SK-N-SH treated with all-trans-retinoic acid at 6 μM for 48 hours (cell line): Measurements from ENCODE around the gene CD302.
A peak's percentile ranks its signal among the peaks of the same experiment; 100 is the strongest.

Experiments used
- ATAC-seq: fragments of 200-7000 bp; cut with Tn5 transposase; 3 replicates; pipeline ENCODE4 v1.9.1; 2020; ENCODE audit warnings: mild to moderate bottlenecking, moderate library complexity
- ARNTL ChIP-seq: fragments of 450-650 bp; formaldehyde crosslinking; IDR thresholded peaks from 2 replicates; pipeline ENCODE4 v1.5.0; 2020; ENCODE audit warnings: low read depth, mild to moderate bottlenecking, moderate library complexity, borderline replicate concordance
- BACH2 ChIP-seq: fragments of 250-450 bp; sonication (Bioruptor Pico); IDR thresholded peaks from 2 replicates; pipeline ENCODE4 v1.9.0; 2021; ENCODE audit warnings: mild to moderate bottlenecking, borderline replicate concordance
- CSDC2 ChIP-seq: fragments of 250-450 bp; sonication (Bioruptor Pico); IDR thresholded peaks from 2 replicates; pipeline ENCODE4 v1.5.0; 2020; ENCODE audit warnings: mild to moderate bottlenecking, moderate library complexity
- GLIS3 ChIP-seq: fragments of 250-450 bp; sonication (Bioruptor Pico); IDR thresholded peaks from 2 replicates; pipeline ENCODE4 v1.5.0; 2020; ENCODE audit warnings: mild to moderate bottlenecking, moderate library complexity
- ISL1 ChIP-seq: fragments of 250-450 bp; sonication (Bioruptor Pico); IDR thresholded peaks from 2 replicates; pipeline ENCODE4 v2.1.2; 2022; ENCODE audit warnings: mild to moderate bottlenecking, moderate library complexity
- OSR1 ChIP-seq: fragments of 250-450 bp; sonication (Bioruptor Pico); IDR thresholded peaks from 2 replicates; pipeline ENCODE4 v1.8.0; 2022; ENCODE audit warnings: moderate library complexity, mild to moderate bottlenecking, inconsistent platforms
- PPARA ChIP-seq: fragments of 250-450 bp; sonication (Bioruptor Pico); IDR thresholded peaks from 2 replicates; pipeline ENCODE4 v1.5.0; 2020; ENCODE audit warnings: mild to moderate bottlenecking, borderline replicate concordance
- RARB ChIP-seq: fragments of 250-450 bp; sonication (Bioruptor Pico); IDR thresholded peaks from 2 replicates; pipeline ENCODE4 v1.8.0; 2021; ENCODE audit warnings: mild to moderate bottlenecking, moderate library complexity
- SNAI2 ChIP-seq: fragments of 250-450 bp; sonication (Bioruptor Pico); IDR thresholded peaks from 2 replicates; pipeline ENCODE4 v1.5.0; 2020; ENCODE audit warnings: mild to moderate bottlenecking, moderate library complexity
- TCF4 ChIP-seq: fragments of 250-450 bp; sonication (Bioruptor Pico); IDR thresholded peaks from 2 replicates; pipeline ENCODE4 v1.8.0; 2021; ENCODE audit warnings: mild to moderate bottlenecking, moderate library complexity, borderline replicate concordance
- TOX ChIP-seq: fragments of 250-450 bp; sonication (Bioruptor Pico); IDR thresholded peaks from 2 replicates; pipeline ENCODE4 v1.8.0; 2021; ENCODE audit warnings: mild to moderate bottlenecking, moderate library complexity, borderline replicate concordance
- ZC3H10 ChIP-seq: fragments of 250-450 bp; sonication (Bioruptor Pico); IDR thresholded peaks from 2 replicates; pipeline ENCODE4 v1.5.1; 2021; ENCODE audit warnings: mild to moderate bottlenecking, moderate library complexity
- ZFP3 ChIP-seq: fragments of 250-450 bp; sonication (Bioruptor Pico); IDR thresholded peaks from 2 replicates; pipeline ENCODE4 v1.5.0; 2020; ENCODE audit warnings: mild to moderate bottlenecking, moderate library complexity
- ZFP30 ChIP-seq: fragments of 450-650 bp; formaldehyde crosslinking; IDR thresholded peaks from 2 replicates; pipeline ENCODE4 v1.5.0; 2022; ENCODE audit warnings: mild to moderate bottlenecking, moderate library complexity
- ZNF565 ChIP-seq: fragments of 450-650 bp; formaldehyde crosslinking; conservative IDR thresholded peaks from 2 replicates; pipeline ENCODE4 v1.5.0; 2020; ENCODE audit warnings: low read depth, mild to moderate bottlenecking, moderate library complexity
- ZNF8 ChIP-seq: fragments of 450-650 bp; formaldehyde crosslinking; IDR thresholded peaks from 2 replicates; pipeline ENCODE4 v1.5.0; 2020; ENCODE audit warnings: mild to moderate bottlenecking, moderate library complexity
- TF ChIP-seq, protein P1 (sequence below): fragments of 250-450 bp; sonication (Bioruptor Pico); IDR thresholded peaks from 2 replicates; pipeline ENCODE4 v1.5.1; 2021; ENCODE audit warnings: mild to moderate bottlenecking, moderate library complexity
- TF ChIP-seq, protein P2 (sequence below): fragments of 250-450 bp; sonication (Bioruptor Pico); IDR thresholded peaks from 2 replicates; pipeline ENCODE4 v1.8.0; 2020; ENCODE audit warnings: mild to moderate bottlenecking, moderate library complexity, borderline replicate concordance
- TF ChIP-seq, protein P3 (sequence below): fragments of 250-450 bp; sonication (Bioruptor Pico); IDR thresholded peaks from 2 replicates; pipeline ENCODE4 v1.5.1; 2020; ENCODE audit warnings: low read depth, mild to moderate bottlenecking, moderate library complexity
- TF ChIP-seq, protein P4 (sequence below): fragments of 250-450 bp; sonication (Bioruptor Pico); IDR thresholded peaks from 2 replicates; pipeline ENCODE4 v1.8.0; 2021; ENCODE audit warnings: low read depth, mild to moderate bottlenecking, moderate library complexity, borderline replicate concordance

The CD302 gene

DNA sequence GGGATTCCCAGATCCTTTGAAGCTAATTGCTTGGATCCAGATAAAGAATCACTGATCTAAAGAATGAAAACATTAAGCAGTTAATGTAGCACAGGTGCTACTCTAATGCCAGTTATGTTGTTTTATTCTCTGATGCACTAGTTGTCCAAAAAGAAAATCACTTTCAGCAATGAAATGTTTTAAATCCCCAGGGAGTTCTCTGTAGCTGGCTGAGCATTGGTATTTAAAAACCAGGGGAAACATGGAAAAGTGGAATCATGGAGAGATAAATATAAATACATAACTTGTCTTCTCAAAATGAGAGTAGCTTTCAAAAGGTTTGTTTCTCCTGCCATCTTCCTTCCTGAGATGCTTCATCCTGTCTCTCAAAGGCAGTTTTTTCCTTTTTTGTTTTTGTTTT lies 37.7 kb downstream of the CD302 start (continued):
- TF ChIP-seq PPARA (CRISPR knock-in tag), result no peak
- TF ChIP-seq TCF4, result no peak
- no peak for TF ChIP-seq SNAI2 (CRISPR knock-in tag)
- no peak for TF ChIP-seq ZFP30 (CRISPR knock-in tag)
- no peak for TF ChIP-seq CSDC2 (CRISPR knock-in tag)

DNA sequence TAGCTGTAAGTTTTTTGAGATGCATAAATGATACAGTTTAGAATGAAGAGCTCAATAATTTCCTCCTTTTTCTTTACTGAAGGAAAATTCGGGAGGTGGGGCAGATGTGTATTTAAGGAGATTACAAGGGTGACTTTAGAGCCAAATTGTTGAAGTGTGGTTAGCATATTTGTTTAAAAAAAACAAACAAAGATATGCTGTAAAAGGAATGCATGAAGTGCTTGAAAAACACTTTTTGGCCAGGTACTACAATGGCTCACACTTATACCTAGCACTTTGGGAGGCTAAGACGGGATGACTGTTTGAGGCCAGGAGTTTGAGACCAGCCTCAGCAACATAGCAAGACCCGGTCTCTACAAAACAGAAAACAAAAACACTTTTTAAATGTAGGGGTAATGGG lies 38.4 kb downstream of the CD302 start:
- TF ChIP-seq, protein P1, sequence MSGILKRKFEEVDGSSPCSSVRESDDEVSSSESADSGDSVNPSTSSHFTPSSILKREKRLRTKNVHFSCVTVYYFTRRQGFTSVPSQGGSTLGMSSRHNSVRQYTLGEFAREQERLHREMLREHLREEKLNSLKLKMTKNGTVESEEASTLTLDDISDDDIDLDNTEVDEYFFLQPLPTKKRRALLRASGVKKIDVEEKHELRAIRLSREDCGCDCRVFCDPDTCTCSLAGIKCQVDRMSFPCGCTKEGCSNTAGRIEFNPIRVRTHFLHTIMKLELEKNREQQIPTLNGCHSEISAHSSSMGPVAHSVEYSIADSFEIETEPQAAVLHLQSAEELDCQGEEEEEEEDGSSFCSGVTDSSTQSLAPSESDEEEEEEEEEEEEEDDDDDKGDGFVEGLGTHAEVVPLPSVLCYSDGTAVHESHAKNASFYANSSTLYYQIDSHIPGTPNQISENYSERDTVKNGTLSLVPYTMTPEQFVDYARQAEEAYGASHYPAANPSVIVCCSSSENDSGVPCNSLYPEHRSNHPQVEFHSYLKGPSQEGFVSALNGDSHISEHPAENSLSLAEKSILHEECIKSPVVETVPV (CRISPR knock-in tag), result no peak
- TF ChIP-seq, protein P2, sequence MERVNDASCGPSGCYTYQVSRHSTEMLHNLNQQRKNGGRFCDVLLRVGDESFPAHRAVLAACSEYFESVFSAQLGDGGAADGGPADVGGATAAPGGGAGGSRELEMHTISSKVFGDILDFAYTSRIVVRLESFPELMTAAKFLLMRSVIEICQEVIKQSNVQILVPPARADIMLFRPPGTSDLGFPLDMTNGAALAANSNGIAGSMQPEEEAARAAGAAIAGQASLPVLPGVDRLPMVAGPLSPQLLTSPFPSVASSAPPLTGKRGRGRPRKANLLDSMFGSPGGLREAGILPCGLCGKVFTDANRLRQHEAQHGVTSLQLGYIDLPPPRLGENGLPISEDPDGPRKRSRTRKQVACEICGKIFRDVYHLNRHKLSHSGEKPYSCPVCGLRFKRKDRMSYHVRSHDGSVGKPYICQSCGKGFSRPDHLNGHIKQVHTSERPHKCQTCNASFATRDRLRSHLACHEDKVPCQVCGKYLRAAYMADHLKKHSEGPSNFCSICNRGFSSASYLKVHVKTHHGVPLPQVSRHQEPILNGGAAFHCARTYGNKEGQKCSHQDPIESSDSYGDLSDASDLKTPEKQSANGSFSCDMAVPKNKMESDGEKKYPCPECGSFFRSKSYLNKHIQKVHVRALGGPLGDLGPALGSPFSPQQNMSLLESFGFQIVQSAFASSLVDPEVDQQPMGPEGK, result no peak
- TF ChIP-seq GLIS3, result no peak
- no peak for TF ChIP-seq ARNTL
- no peak for TF ChIP-seq ZFP30 (CRISPR knock-in tag)
- no peak for ATAC-seq

DNA sequence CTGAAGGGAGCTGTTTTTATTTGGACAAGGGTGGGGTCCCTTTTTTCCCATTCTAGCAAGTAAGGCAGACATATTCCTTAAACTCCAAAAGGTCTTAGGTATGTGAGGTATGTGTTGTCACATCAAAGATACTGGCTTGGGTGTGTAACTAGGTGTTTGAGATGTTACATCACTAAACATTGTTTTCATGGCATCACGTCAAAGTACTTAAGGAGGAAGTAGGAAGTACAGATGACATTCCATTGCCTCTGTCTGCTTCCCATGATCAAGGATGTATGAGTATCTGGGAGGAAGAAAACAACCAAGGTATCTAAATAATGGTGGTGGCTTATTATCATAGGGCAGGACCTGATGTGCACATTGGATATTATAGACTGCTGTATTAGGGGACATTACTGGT lies 39.3 kb downstream of the CD302 start:
- ATAC-seq, result no peak
- TF ChIP-seq, protein P3, sequence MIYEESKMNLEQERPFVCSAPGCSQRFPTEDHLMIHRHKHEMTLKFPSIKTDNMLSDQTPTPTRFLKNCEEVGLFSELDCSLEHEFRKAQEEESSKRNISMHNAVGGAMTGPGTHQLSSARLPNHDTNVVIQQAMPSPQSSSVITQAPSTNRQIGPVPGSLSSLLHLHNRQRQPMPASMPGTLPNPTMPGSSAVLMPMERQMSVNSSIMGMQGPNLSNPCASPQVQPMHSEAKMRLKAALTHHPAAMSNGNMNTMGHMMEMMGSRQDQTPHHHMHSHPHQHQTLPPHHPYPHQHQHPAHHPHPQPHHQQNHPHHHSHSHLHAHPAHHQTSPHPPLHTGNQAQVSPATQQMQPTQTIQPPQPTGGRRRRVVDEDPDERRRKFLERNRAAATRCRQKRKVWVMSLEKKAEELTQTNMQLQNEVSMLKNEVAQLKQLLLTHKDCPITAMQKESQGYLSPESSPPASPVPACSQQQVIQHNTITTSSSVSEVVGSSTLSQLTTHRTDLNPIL (CRISPR knock-in tag), result no peak
- TF ChIP-seq BACH2 (CRISPR knock-in tag) (no peak), ZNF8 (no peak)

DNA sequence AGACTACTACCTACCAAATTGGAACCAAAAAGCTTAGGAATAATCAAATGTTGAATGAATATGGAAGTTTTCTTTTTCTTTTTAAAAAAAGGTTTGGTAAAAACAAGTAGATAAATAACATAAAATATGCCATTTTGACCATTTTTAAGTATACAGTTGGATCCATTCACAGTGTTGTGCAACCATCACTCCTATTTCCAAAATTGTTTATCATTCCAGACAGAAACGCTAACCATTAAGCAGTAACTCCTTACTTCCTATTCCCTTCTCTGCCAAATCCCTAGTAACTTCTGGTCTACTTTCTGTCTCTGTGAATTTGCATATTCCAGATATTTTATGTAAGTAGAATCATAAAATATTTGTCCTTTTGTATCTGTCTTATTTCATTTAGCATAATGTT lies 39.8 kb downstream of the CD302 start:
- no peak for TF ChIP-seq ZC3H10 (CRISPR knock-in tag)
- no peak for TF ChIP-seq ZNF8
- no peak for TF ChIP-seq PPARA (CRISPR knock-in tag)
- TF ChIP-seq ZNF565 (CRISPR knock-in tag), result no peak
- TF ChIP-seq, protein P1 (CRISPR knock-in tag), result no peak
- TF ChIP-seq CSDC2 (CRISPR knock-in tag), result no peak
- TF ChIP-seq ISL1 (CRISPR knock-in tag), result no peak
- TF ChIP-seq, all 23 proteins: peak for 0

DNA sequence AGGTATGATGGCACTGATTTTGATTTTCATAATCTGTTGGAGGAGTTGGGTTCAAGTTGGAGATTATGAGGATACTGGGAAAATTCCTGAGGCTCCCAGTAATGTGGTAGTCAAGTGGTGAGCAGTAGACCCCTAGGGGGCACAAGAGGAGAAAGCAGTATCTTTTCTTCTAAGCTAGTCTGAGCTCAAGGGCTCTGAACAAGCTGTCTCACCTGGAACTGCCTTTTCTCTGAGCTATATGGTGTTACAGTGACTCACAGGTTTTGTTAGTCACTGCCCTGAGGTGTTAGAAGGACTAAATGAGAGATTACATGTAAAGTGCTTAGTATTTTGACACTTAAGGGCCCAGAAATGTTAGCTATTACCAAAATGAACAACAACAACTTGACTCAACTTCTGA lies 42.2 kb downstream of the CD302 start:
- TF ChIP-seq ZNF565 (CRISPR knock-in tag) (no peak), CSDC2 (CRISPR knock-in tag) (no peak), ZFP30 (CRISPR knock-in tag) (no peak), ARNTL (no peak)
- ATAC-seq, result peak; percentile 79

More for the DNA sequence above, 39.8 kb downstream of the CD302 start:
- no peak for ATAC-seq

DNA sequence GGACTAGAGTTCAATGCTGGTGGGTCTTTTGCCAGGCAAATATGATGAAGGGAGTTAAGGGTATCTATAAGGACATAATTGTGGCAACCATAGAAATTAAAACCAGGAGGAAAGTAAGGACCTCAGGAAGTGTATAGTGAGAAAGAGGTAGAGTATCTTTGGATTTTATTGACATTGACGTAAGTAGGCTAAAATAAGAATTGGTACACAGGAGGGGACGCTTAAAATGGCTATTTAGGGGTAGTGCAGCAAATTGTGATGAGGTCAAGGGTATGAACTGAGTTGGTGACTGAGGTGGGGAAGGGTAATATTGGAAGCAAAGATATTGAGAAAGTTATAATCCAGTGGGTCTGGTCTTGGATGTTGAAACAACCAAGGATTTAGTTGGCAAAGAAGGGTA lies 43.0 kb downstream of the CD302 start:
- TF ChIP-seq RARB (CRISPR knock-in tag) (no peak), TOX (CRISPR knock-in tag) (no peak), CSDC2 (CRISPR knock-in tag) (no peak), PPARA (CRISPR knock-in tag) (no peak), OSR1 (no peak), ISL1 (CRISPR knock-in tag) (no peak), ZFP3 (CRISPR knock-in tag) (no peak)
- TF ChIP-seq, protein P2, result no peak
- TF ChIP-seq, protein P1 (CRISPR knock-in tag), result no peak
- TF ChIP-seq, protein P4, sequence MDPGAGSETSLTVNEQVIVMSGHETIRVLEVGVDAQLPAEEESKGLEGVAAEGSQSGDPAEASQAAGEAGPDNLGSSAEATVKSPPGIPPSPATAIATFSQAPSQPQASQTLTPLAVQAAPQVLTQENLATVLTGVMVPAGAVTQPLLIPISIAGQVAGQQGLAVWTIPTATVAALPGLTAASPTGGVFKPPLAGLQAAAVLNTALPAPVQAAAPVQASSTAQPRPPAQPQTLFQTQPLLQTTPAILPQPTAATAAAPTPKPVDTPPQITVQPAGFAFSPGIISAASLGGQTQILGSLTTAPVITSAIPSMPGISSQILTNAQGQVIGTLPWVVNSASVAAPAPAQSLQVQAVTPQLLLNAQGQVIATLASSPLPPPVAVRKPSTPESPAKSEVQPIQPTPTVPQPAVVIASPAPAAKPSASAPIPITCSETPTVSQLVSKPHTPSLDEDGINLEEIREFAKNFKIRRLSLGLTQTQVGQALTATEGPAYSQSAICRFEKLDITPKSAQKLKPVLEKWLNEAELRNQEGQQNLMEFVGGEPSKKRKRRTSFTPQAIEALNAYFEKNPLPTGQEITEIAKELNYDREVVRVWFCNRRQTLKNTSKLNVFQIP (CRISPR knock-in tag), result no peak
- TF ChIP-seq, protein P3 (CRISPR knock-in tag), result no peak
- TF ChIP-seq, all 23 proteins: peak for 0
- no peak for ATAC-seq
